ENCODE data around the gene TTC7B.

GRCh38 chr14:90561920-90562319 is 254.3 kb downstream of the TTC7B start:
- no peak for TF ChIP-seq CTCF (IDR thresholded peaks at IDR 0.05)
- no peak for TF ChIP-seq POLR2A (IDR thresholded peaks at IDR 0.05)
- TF ChIP-seq POLR2AphosphoS5 (IDR thresholded peaks at IDR 0.05) = no peak
